K562 (cell line): ENCODE data around the gene TBC1D20.

Source experiments
- BCL6 ChIP-seq: fragments of 250-450 bp; sonication (Bioruptor Pico); IDR thresholded peaks from 2 replicates; pipeline ENCODE4 v1.4.0; 2020
- BHLHE40 ChIP-seq: IDR thresholded peaks from 2 replicates; pipeline ENCODE4 v1.6.1; 2011; ENCODE audit warnings: low read length, improper control_type of control experiment
- CHD4 ChIP-seq: fragments of 200-600 bp; sonication (generic); IDR thresholded peaks from 3 replicates; pipeline ENCODE4 v1.6.1; 2012; ENCODE audit warnings: low read depth, mild to moderate bottlenecking, mixed read lengths, low read length, inconsistent platforms; ENCODE audit not compliant: insufficient read depth, insufficient replicate concordance, poor library complexity, severe bottlenecking
- CTCF ChIP-seq, 3 experiments: IDR thresholded peaks in 2 of 3; conservative IDR thresholded peaks in 1 of 3; 2 replicates each; pipeline ENCODE4 v1.5.1; 2011 to 2012; ENCODE audit warnings: low read length in 3 of 3, mild to moderate bottlenecking in 3 of 3, control low read depth in 2 of 3, improper control_type of control experiment in 1 of 3, inconsistent platforms in 1 of 3, low read depth in 1 of 3, mixed read lengths in 1 of 3, moderate library complexity in 1 of 3; ENCODE audit not compliant: insufficient read depth in 2 of 3
- EZH2 ChIP-seq: IDR thresholded peaks from 2 replicates; pipeline ENCODE4 v1.6.1; 2012; ENCODE audit warnings: low read depth, mild to moderate bottlenecking, inconsistent platforms, low read length, borderline replicate concordance
- JUN ChIP-seq, 2 experiments: sonication (generic) in 1 of 2; formaldehyde crosslinking in 1 of 2; IDR thresholded peaks; 2 replicates each; pipeline versions ENCODE4 v1.6.1 to v1.8.0; 2012 to 2022; ENCODE audit warnings: borderline replicate concordance in 2 of 2, mild to moderate bottlenecking in 2 of 2, improper control_type of control experiment in 1 of 2, low read depth in 1 of 2, low read length in 1 of 2, missing genetic modification reagents in 1 of 2
- NR2C1 ChIP-seq, 2 experiments: fragments of 450-650 bp; IDR thresholded peaks; 2 replicates each; pipeline ENCODE4 v1.6.1; 2017; ENCODE audit warnings: mild to moderate bottlenecking in 2 of 2, antibody characterized with exemption in 1 of 2, inconsistent platforms in 1 of 2, missing compliant biosample characterization in 1 of 2, missing genetic modification characterization in 1 of 2
- NRF1 ChIP-seq, 2 experiments: fragments of 450-650 bp; IDR thresholded peaks in 1 of 2; conservative IDR thresholded peaks in 1 of 2; 2 replicates each; pipeline ENCODE4 v1.6.1; 2014; ENCODE audit warnings: mild to moderate bottlenecking in 2 of 2
- RCOR1 ChIP-seq, 2 experiments: IDR thresholded peaks; 2 replicates each; pipeline ENCODE4 v1.6.1; 2012; ENCODE audit warnings: low read depth in 2 of 2, low read length in 2 of 2, borderline replicate concordance in 1 of 2, improper control_type of control experiment in 1 of 2

- TF ChIP-seq CHD4 (no peak), NR2C1 (IDR thresholded peaks at IDR 0.05) (no peak), NR2C1 (tag; IDR thresholded peaks at IDR 0.05) (no peak), CTCF (IDR thresholded peaks at IDR 0.05 in 2 of 3, conservative IDR thresholded peaks at IDR 0.05 in 1 of 3; ENCODE audit: insufficient read depth in 2 of 3, low read depth in 1 of 3, low read length in 3 of 3) (no peak), EZH2 (no peak), NRF1 (conservative IDR thresholded peaks at IDR 0.05 in 1 of 2, IDR thresholded peaks at IDR 0.05 in 1 of 2) (no peak), BHLHE40 (no peak), RCOR1 (IDR thresholded peaks at IDR 0.05; ENCODE audit: borderline replicate concordance in 1 of 2, low read depth in 2 of 2, low read length in 2 of 2) (no peak), BCL6 (CRISPR knock-in tag) (no peak), JUN (IDR thresholded peaks at IDR 0.05; ENCODE audit: borderline replicate concordance, low read depth, low read length) (no peak), JUN (CRISPR knock-in tag; IDR thresholded peaks at IDR 0.05; ENCODE audit: borderline replicate concordance) (no peak)
These were observed 34.9 kb downstream of the TBC1D20 start for GRCh38 chr20:427401-427800.
